Measurements from ENCODE around the gene DQX1. TPM values are rescaled to one million over a fixed set of nuclear protein-coding genes. Genes with fewer than 3 reads are reported as not detected.

Gene DQX1
- total and polyA plus RNA-seq, 9 of the 15 experiments (the other 6 are each of a cell fraction or from before 2014, with no cell fraction given) = 0.04 to 0.38 (median 0.18) TPM; not detected in 1

DNA sequence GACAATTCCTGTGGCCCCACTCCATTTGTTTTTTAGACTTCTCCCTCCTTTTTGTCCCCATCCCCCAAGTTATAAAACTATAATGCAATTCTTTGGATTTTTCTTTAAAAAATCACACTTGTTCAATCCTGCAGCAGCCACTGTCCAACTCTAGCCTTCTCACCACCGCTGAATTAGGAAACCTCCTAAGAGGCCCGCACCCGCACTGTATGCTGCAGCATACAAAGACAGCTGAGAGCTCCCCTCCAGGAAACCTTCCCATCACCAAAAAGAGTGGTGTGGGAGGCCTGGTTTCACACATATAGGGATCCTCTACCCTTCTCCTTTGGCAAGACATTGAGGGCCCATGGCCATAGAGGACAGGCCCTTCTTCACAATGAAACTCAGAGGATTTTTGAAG is 21.4 kb downstream of the DQX1 start:
- intact Hi-C loops (cut with micrococcal nuclease) = loop anchor here (5.0 kb wide), 1 partner anchor 68 kb away; no protein-coding TSS in a partner anchor
- Histone ChIP-seq H3K9ac (ENCODE audit: insufficient read depth in 1 of 2, low read depth in 2 of 2, low read length in 2 of 2) (peak overlapping the region; percentile 38 to 87; a peak in 3 of 4 replicates), H3K36me3 (ENCODE audit: control insufficient read depth, insufficient read depth, low read length) (peaks cover 13% of the 10 kb centered on the region; the same call in 2 of the 3 replicates), H2AFZ (ENCODE audit: low read depth, low read length) (no peak overlapping the region), H3K79me2 (ENCODE audit: control insufficient read depth, insufficient read depth, low read length) (peaks cover 46% of the 10 kb centered on the region), H3K9me3 (replicated peaks; ENCODE audit: control insufficient read depth, insufficient read depth, low read depth, low read length) (no peaks in the 10 kb centered on the region), H4K20me1 (replicated peaks; ENCODE audit: control insufficient read depth, insufficient read depth, low read length) (no peaks in the 10 kb centered on the region), H3K9me1 (ENCODE audit: control insufficient read depth, insufficient read depth, low read length) (no peaks in the 10 kb centered on the region), H3K4me1 (replicated peaks in 1 of 2; ENCODE audit: control insufficient read depth in 2 of 2, insufficient read depth in 2 of 2, low read length in 2 of 2) (peaks cover 42 to 61% of the 10 kb centered on the region in 2 experiments; a peak in 4 of 5 replicates), H3K4me2 (ENCODE audit: insufficient read depth, low read length) (peak overlapping the region; percentile 95), H3K27me3 (ENCODE audit: control insufficient read depth in 2 of 2, insufficient read depth in 2 of 2, low read length in 2 of 2) (no peaks in the 10 kb centered on the region), H3K27ac (ENCODE audit: extremely low read depth, low read depth, low read length) (peak overlapping the region; percentile 79), H3K4me3 (peak overlapping the region; percentile 40; the same call in 1 of the 2 replicates)
- TF ChIP-seq POLR3G (IDR thresholded peaks at IDR 0.05; ENCODE audit: extremely low read depth, insufficient read length, insufficient replicate concordance) (no peak), TBP (optimal IDR thresholded peaks at IDR 0.05; ENCODE audit: low read depth, low read length) (peak; percentile 21)
- 38% methylated on average over 3 of the region's 3 CpGs for WGBS (ENCODE audit: insufficient coverage, low coverage, missing lambda C conversion rate)
- in situ Hi-C loops (cut with MboI) = no loop called here
- CTCF ChIA-PET (ENCODE audit: low intra/inter-chr PET ratio) = no interaction called here
- no peak for FAIRE-seq
- DNase-seq (ENCODE audit: extremely low read depth in 1 of 4, low spot score in 3 of 4) = peak in 1 of 4 experiments; percentile 34
- no peak for ATAC-seq
- POLR2A ChIA-PET = interaction anchor here (0.6 to 1.6 kb wide), 8 partner anchors 9 to 105 kb away, joined by 3 to 6 read pairs (median 4); no protein-coding TSS in a partner anchor
- BruUV-seq (replicated peaks) = TSS peak; percentile 52

All from K562 (cell line).